Heart left ventricle (tissue), 13 donors: ENCODE measurements around the gene VAPB.

Source experiments
- CTCF ChIP-seq, 12 donors: fragments of 200-600 bp; sonication (generic) in 4 of 12; IDR thresholded peaks; one replicate each; pipeline versions ENCODE4 v1.5.0 to v1.8.0; 2018 to 2022; ENCODE audit warnings: antibody characterized with exemption in 12 of 12, mild to moderate bottlenecking in 5 of 12
- POLR2A ChIP-seq, 2 donors: fragments of 450-650 bp; IDR thresholded peaks; one replicate each; pipeline ENCODE4 v1.6.1; 2017; ENCODE audit warnings: antibody characterized with exemption in 2 of 2, mild to moderate bottlenecking in 2 of 2, moderate library complexity in 2 of 2
- donor health status: ischemic (EF 13 %, LVEDD 7.1; RV severe dilation, severe dysfunction).
- donor health status: DM: no; HTN: yes; CAD: no.
- donor health status: DM: no; HTN: no; CAD: no.
- donor health status: ischemic (EF 25% LVEDD 6.9; RV normal size, moderate dysfunction).
- donor health status: ischemic (EF 25% LVEDD 5.7; RV mildly dilated, moderate dysfunction).
- donor health status: ischemic (EF 35%, LVEDD 5.7; RV mildly dilated, moderate dysfunction).
- donor health status: nonischemic (EF 11% LVEDD 7.7; RV severe dilation, severe dysfunction).
- donor health status: DM: yes; HTN: yes; CAD: no.
- donor health status: PGD.
- donor health status: ischemic (EF 29% LVEDD 5.4; RV normal size, mild dysfunction).
- donor health status: nonischemic (EF 23%, LVEDD 6.1; RV moderate dilation, normal function).

- no peak for TF ChIP-seq CTCF (IDR thresholded peaks at IDR 0.05)
- TF ChIP-seq POLR2A (IDR thresholded peaks at IDR 0.05) = no peak
These were observed 60.7 kb downstream of the VAPB start for GRCh38 chr20:58449681-58450221.
